HK-2 (cell line): ENCODE results near the gene HYCC1.
"Not testable (repeated sequence)": the region's sequence is repeated elsewhere in the genome, so short reads cannot be mapped to it uniquely, and the experiment has no call there.

Experiments
- DNase-seq: peaks from one replicate; pipeline ENCODE4 v3.0.0-alpha.2; 2018; ENCODE audit not compliant: unreplicated experiment

The HYCC1 gene

DNA sequence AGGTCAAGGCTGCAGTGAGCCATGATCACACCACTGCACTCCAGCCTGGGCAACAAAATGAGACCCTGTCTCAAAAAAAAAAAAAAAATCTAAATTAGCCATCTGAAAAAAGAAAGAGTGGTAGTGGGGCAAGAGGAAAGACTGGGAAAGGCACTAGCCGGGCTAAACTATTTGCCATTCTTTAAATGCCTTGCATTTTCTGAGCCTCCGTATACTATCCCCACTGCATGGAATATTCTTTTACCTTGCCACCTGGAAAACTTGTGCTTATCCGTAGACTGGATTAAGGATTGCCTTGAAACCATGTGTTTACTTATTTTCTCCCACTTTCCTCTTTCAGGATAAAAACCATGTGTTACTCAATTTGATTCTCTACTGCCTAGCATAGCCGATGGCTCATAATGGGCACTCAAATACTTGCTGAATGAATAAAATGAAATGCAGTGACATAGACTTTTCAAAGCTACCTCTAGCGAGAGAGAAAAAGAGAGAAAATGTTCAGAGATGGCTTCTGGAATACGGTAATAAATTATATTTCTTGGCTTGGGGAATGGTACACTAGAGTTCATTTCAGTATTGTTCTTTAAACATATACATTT, 30.6 kb downstream of the HYCC1 start:
- DNase-seq, result no peak

DNA sequence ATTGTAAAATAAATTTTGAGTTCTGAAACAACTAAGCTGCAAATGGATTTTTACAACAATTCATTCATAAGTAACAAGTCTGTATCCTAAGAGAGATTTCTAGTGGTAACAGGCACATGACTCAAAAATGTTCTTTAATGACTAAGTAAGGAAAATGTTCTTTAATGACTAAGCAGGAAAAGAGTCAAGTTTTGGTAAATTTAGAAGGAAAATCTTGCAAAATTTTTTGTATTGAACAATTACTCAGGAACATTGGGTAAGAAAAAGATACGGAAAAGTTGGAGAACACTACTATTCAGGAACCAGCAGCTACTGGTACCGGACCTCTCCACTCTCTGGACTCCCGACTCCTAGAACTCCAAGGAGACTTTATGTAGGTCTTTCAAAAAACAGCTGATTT, 33.5 kb downstream of the HYCC1 start:
- DNase-seq, result no peak

DNA sequence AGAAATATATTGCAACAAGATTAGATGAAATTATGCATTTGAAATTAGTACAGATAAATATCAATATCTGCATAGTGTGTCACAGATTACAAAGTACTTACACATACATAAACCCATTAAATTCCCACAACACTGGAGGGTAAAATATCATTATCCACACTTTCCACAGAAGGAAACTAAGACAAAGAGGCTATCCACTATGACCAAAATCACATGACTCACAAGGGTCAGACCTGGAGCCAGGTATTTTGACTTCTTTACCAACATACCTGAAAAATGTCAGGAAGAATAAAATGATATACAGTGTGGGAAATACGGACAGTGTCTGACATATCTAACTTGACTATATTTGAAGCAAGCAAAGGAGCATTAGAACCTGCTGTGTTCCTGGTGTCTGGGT, 34.1 kb downstream of the HYCC1 start:
- DNase-seq, result no peak

DNA sequence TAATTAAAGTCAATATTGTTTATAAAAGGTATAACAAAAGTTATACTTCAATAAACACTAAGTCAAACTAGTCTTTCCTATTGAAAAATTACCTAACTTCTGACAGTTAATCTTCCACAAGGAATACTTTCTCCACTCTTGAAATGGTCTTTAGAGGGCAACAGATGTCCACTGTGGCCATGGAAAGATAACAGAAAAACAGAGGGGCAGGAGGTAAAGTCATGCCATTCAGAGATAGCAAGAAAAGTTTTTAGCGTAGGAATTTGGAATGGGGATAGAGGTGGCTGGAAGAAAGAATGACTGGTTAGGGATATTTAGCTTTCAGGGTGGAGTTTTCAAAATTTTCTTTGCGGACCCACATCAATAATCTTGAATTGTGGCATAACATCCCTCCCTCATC, 34.7 kb downstream of the HYCC1 start:
- DNase-seq, result no peak

DNA sequence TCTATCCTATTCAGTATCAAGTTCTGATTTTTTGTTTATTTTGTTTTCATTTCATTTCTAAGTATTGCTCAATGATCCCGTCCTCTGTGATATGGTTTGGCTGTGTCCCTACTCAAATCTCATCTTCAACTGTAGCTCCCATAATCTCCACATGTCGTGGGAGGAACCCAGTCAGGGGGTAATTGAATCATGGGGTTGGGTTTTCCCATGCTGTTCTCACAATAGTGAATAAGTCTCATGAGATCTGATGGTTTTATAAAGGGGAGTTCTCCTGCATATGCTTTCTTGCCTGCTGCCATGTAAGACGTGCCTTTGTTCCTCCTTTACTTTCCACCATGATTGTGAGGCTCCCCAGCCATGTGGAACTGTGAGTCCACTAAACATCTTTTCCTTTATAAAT, 39.3 kb downstream of the HYCC1 start:
- not testable (repeated sequence) for DNase-seq

DNA sequence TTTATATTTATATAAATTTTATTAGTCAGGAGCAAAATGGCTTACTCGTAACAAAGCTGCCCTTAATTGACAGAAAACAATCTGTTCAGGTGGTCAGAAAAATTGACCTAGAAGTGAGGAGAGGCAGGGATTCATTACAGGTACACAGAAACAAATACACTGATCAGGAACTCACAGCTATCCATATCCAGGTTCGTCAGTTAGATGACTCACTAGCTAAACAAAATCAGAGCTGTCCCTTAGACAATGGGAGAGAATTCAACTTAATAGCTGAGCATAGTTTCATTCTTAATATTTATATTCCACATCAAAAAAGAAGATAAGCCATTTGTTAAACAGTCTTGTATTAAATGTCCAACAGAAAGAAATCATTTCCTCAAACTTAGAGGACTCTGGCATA, 41.7 kb downstream of the HYCC1 start:
- no peak for DNase-seq

DNA sequence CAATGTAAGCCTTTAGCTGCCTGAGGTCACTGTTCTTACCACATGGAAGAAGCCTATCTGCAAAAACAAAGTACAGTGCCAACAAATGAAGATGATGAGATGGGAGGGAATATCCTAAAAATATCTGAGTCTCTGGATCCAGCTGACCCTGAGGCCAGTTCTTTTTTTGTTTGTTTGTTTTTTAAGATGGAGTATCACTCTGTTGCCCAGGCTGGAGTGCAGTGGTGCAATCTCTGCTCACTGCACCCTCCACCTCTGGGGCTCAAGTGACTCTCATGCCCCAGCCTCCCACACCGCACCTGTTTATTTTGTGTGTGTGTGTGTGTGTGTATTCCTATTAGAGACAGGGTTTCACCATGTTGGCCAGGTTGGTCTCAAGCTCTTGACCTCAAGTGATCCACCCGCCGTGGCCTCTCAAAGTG, 44.9 kb downstream of the HYCC1 start:
- DNase-seq, result no peak
